Right atrium auricular region (tissue), 2 donors: ENCODE data around the gene ANGPTL2. TPM values are rescaled to one million over a fixed set of nuclear protein-coding genes. Genes with fewer than 3 reads are reported as not detected.

Experiments
- DNase-seq: peaks from one replicate; pipeline ENCODE4 v3.0.0-alpha.2; 2019; ENCODE audit warnings: low spot score
- H3K27ac ChIP-seq, 2 donors: fragments of 200-600 bp; sonication (generic); 1 replicate in 1 of 2; 2 replicates in 1 of 2; pipeline ENCODE4 v1.5.1; 2016 to 2019
- H3K27me3 ChIP-seq, 2 donors: fragments of 200-600 bp; sonication (generic); one replicate each; pipeline versions ENCODE4 v1.5.1 to v1.6.0; 2017 to 2019
- H3K36me3 ChIP-seq: fragments of 200-600 bp; sonication (generic); one replicate; pipeline ENCODE4 v1.5.1; 2016
- H3K4me1 ChIP-seq, 2 donors: fragments of 200-600 bp; sonication (generic); one replicate each; pipeline versions ENCODE4 v1.5.1 to v1.6.0; 2017 to 2019
- H3K4me3 ChIP-seq, 2 donors: fragments of 200-600 bp; sonication (generic); 1 replicate in 1 of 2; 2 replicates in 1 of 2; pipeline ENCODE4 v1.5.1; 2017 to 2019; ENCODE audit warnings: mild to moderate bottlenecking in 1 of 2, moderate library complexity in 1 of 2
- H3K9me3 ChIP-seq, 2 donors: fragments of 200-600 bp; sonication (generic); one replicate each; pipeline ENCODE4 v1.5.1; 2019
- total RNA-seq, 2 donors: library from RNA; depleted of rRNA; stranded (reverse); fragments of >200 nt; gene quantifications; one replicate each; pipeline ENCODE4 v1.1.0, GENCODE V29; 2016
- TF ChIP-seq, protein P1 (sequence below), 2 donors: fragments of 200-600 bp; sonication (generic); IDR thresholded peaks; one replicate each; pipeline ENCODE4 v1.5.1; 2019; ENCODE audit warnings: antibody characterized with exemption in 2 of 2

Gene ANGPTL2
- total RNA-seq, 2 donors from 2014 or later = 42.8 to 55.8 TPM

DNA sequence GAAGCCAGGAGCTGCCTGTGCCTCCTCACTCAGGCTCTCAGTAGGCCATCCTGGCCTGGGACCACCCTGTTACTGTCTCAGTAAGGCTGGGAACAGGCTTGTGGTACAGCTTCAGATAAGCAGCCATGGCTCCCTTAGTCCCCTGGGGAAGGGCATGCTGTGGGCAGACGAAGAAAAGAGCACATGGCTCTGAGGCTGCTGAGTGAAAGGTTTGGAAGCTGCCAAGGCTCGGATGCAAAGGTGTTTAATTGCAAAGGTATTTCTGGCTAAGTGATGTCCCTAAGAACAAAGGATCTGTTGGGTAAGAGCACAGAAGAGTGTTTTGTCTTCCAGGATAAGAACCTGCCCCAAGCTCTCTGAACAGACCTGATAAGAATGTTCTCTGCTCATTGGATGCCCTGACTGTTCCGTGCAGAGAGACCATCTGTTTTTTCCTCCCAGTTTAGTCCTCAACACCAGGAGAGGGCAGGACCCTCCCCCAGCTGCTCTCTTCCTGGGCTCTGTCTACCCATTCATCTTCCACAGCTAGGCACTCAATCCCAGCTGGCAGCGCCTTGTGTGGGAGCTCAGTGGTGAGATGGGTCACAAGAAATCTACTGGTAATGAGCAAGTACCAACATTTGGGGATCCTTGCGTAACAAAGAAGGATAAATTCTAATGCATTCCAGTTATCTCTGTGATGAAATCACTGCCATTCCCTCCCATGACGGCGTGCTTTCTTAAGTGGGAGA lies 17.7 kb downstream of the ANGPTL2 start:
- Histone ChIP-seq H3K9me3 (no peaks in the 10 kb centered on the region), H3K4me3 (no peak overlapping the region), H3K36me3 (peaks cover 10% of the 10 kb centered on the region), H3K4me1 (peaks cover 0 to 57% of the 10 kb centered on the region in 2 donors), H3K27me3 (no peaks in the 10 kb centered on the region), H3K27ac (peak overlapping the region in 1 of 2 donors; percentile 67)
- TF ChIP-seq, protein P1, sequence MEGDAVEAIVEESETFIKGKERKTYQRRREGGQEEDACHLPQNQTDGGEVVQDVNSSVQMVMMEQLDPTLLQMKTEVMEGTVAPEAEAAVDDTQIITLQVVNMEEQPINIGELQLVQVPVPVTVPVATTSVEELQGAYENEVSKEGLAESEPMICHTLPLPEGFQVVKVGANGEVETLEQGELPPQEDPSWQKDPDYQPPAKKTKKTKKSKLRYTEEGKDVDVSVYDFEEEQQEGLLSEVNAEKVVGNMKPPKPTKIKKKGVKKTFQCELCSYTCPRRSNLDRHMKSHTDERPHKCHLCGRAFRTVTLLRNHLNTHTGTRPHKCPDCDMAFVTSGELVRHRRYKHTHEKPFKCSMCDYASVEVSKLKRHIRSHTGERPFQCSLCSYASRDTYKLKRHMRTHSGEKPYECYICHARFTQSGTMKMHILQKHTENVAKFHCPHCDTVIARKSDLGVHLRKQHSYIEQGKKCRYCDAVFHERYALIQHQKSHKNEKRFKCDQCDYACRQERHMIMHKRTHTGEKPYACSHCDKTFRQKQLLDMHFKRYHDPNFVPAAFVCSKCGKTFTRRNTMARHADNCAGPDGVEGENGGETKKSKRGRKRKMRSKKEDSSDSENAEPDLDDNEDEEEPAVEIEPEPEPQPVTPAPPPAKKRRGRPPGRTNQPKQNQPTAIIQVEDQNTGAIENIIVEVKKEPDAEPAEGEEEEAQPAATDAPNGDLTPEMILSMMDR (IDR thresholded peaks at IDR 0.05) = no peak
- DNase-seq = no peak

DNA sequence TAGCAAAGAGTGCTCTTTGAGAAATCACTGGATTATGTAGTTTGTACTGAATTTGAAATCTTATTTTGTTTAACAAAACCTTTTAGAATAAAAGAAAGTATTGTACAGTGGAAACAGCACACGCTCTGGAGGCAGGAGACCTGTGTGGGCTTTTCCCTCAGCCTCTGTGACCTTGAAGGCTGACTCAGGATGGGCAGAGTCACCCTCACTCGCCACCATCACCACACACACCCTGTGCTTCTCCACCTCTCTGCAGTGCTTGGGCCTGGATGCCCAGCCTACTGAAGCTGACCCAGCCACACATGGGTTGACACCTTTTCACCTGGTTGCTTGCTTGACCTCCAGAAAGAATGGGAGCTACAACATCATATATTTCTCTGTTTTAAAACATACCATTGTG lies 19.6 kb downstream of the ANGPTL2 start:
- H3K4me1 ChIP-seq = peaks cover 0 to 54% of the 10 kb centered on the region in 2 donors
- no peak overlapping the region for H3K4me3 ChIP-seq
- TF ChIP-seq, protein P1 (IDR thresholded peaks at IDR 0.05) = no peak
- no peak for DNase-seq
- peaks cover 2% of the 10 kb centered on the region for H3K36me3 ChIP-seq
- H3K9me3 ChIP-seq = no peaks in the 10 kb centered on the region
- H3K27ac ChIP-seq = no peak overlapping the region
- H3K27me3 ChIP-seq = no peaks in the 10 kb centered on the region

DNA sequence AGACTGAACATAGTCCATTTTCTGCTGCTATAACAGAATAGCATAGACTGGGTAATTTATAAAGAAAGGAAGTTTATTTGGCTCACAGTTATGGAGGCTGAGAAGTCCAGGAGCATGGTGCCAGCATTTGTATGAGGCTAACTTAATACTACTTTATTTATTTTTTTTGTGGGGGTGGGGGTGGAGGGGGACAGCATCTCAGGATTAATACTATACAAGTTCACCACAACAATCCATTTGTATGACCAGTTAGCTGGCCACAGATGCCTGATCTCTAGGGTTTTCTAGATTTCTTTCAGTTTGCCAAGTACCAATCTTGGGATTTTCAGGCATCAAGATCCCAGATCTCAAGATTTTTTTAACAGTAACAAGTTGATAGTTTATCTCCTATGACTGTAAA lies 20.3 kb downstream of the ANGPTL2 start:
- no peaks in the 10 kb centered on the region for H3K27me3 ChIP-seq
- H3K27ac ChIP-seq = no peak overlapping the region
- no peaks in the 10 kb centered on the region for H3K36me3 ChIP-seq
- no peak overlapping the region for H3K4me3 ChIP-seq
- TF ChIP-seq, protein P1 (IDR thresholded peaks at IDR 0.05) = no peak
- H3K4me1 ChIP-seq = peaks cover 0 to 51% of the 10 kb centered on the region in 2 donors
- no peaks in the 10 kb centered on the region for H3K9me3 ChIP-seq
- no peak for DNase-seq

DNA sequence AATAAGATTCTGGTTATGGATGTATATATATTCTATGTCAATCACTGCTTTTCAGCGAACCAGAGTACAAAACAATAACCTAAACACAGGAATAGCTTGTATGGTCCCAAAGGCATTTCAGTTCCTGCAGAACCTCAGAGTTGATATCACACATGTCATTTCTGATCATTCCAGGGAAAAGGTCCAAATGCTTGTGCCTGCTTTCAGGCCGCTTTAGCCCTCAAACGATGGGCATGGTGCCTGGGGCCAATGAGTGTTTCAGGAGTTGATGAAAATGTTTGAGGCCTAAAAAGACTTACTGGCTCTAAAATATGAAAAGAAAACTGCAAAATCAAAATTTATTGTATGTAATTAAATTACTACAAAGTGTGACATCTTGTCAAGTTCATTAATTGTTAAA lies 22.8 kb downstream of the ANGPTL2 start:
- Histone ChIP-seq H3K27ac (peak overlapping the region; percentile 42 to 61), H3K4me1 (peaks cover 0 to 44% of the 10 kb centered on the region in 2 donors), H3K9me3 (no peaks in the 10 kb centered on the region), H3K27me3 (no peaks in the 10 kb centered on the region), H3K4me3 (no peak overlapping the region), H3K36me3 (no peaks in the 10 kb centered on the region)
- TF ChIP-seq, protein P1 (IDR thresholded peaks at IDR 0.05) = no peak
- no peak for DNase-seq

DNA sequence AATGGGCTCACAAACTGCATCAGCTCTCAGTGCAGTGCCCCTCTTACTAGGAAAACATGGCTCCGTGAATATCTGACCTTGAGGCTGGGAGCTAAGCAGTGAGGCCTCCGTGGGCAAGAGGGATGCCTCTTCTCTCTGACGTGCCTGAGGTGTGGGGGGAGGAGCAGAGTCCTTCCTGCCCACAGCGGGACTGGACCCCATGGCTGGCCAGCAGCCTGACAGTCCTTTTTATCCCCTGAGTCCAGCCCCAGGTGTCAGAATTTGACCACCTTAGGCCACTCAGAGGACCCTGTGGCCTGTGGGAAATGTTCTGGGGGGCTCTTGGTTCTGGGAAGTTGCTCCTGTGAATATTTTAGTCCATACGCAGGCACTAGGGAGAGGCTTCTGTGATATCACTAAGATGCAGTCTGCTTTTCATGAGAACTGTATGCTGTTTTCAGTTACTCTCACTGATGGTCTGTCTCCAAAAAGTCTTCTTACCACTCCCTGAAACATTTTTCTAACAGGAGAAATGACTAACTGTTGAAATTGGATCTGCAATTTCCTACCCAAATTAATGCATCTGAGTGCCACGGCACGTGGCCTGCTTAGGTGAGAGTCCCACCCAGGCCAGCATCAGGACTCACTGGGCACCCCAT lies 23.4 kb downstream of the ANGPTL2 start:
- no peaks in the 10 kb centered on the region for H3K9me3 ChIP-seq

More for the DNA sequence above, 23.4 kb downstream of the ANGPTL2 start:
- Histone ChIP-seq H3K27me3 (no peaks in the 10 kb centered on the region), H3K27ac (peak overlapping the region; percentile 42 to 61), H3K36me3 (no peaks in the 10 kb centered on the region), H3K4me1 (peaks cover 0 to 38% of the 10 kb centered on the region in 2 donors), H3K4me3 (no peak overlapping the region)
- TF ChIP-seq, protein P1 (IDR thresholded peaks at IDR 0.05) = no peak
- DNase-seq = no peak
